ENCODE results near the gene NCL.

The NCL gene

GRCh38 chr2:231482806-231483391, 18.6 kb upstream of the NCL start:
- DNase-seq (ENCODE audit: extremely low read depth, low read depth), result no peak
- peak; percentile 94 for TF ChIP-seq CTCF (IDR thresholded peaks at IDR 0.05; ENCODE audit: low read depth, low read length, missing control alignments)
- H3K4me3 ChIP-seq (replicated peaks; ENCODE audit: low read depth, low read length), result peak overlapping the region; percentile 22

- no peak overlapping the region for H3K4me3 ChIP-seq (replicated peaks; ENCODE audit: low read depth, low read length)
- no peak for DNase-seq (ENCODE audit: extremely low read depth, low read depth)
- no peak for TF ChIP-seq CTCF (IDR thresholded peaks at IDR 0.05; ENCODE audit: low read depth, low read length, missing control alignments)
These were observed 16.5 kb upstream of the NCL start for GRCh38 chr2:231480781-231481180.

GRCh38 chr2:231479455-231479854, 15.2 kb upstream of the NCL start:
- no peak overlapping the region for H3K4me3 ChIP-seq (replicated peaks; ENCODE audit: low read depth, low read length)
- DNase-seq (ENCODE audit: extremely low read depth, low read depth), result no peak
- no peak for TF ChIP-seq CTCF (IDR thresholded peaks at IDR 0.05; ENCODE audit: low read depth, low read length, missing control alignments)

GRCh38 chr2:231476920-231477319, 12.6 kb upstream of the NCL start:
- TF ChIP-seq CTCF (IDR thresholded peaks at IDR 0.05; ENCODE audit: low read depth, low read length, missing control alignments), result no peak
- no peak overlapping the region for H3K4me3 ChIP-seq (replicated peaks; ENCODE audit: low read depth, low read length)

GRCh38 chr2:231475965-231476364, 11.7 kb upstream of the NCL start:
- TF ChIP-seq CTCF (IDR thresholded peaks at IDR 0.05; ENCODE audit: low read depth, low read length, missing control alignments), result no peak
- DNase-seq (ENCODE audit: extremely low read depth, low read depth), result no peak
- H3K4me3 ChIP-seq (replicated peaks; ENCODE audit: low read depth, low read length), result no peak overlapping the region

More at GRCh38 chr2:231476920-231477319, 12.6 kb upstream of the NCL start:
- no peak for DNase-seq (ENCODE audit: extremely low read depth, low read depth)

- no peak for TF ChIP-seq CTCF (IDR thresholded peaks at IDR 0.05; ENCODE audit: low read depth, low read length, missing control alignments)
- no peak overlapping the region for H3K4me3 ChIP-seq (replicated peaks; ENCODE audit: low read depth, low read length)
- DNase-seq (ENCODE audit: extremely low read depth, low read depth), result no peak
These were observed 8.5 kb upstream of the NCL start for GRCh38 chr2:231472816-231473215.

Data from HFF-Myc (cell line).